NCI-H345 (cell line): ENCODE results near the gene SERGEF.

Experiments
- DNase-seq: peaks from one replicate; lab custom pipeline; 2025; lab: John Stamatoyannopoulos, UW

Gene SERGEF

GRCh38 chr11:17813391-17814059 is 199.3 kb downstream of the SERGEF start:
- DNase-seq = no peak

GRCh38 chr11:17812865-17813187 is 200.0 kb downstream of the SERGEF start:
- no peak for DNase-seq

GRCh38 chr11:17812091-17812864 is 200.6 kb downstream of the SERGEF start:
- peak; percentile 90 for DNase-seq

- no peak for DNase-seq
Measured at GRCh38 chr11:17811352-17811751, 201.5 kb downstream of the SERGEF start.

GRCh38 chr11:17810746-17811145 is 202.1 kb downstream of the SERGEF start:
- DNase-seq = no peak

- no peak for DNase-seq
Measured at GRCh38 chr11:17810041-17810440, 202.8 kb downstream of the SERGEF start.

GRCh38 chr11:17807034-17807433 is 205.8 kb downstream of the SERGEF start:
- DNase-seq = no peak

- DNase-seq = no peak
Measured at GRCh38 chr11:17805873-17806272, 207.0 kb downstream of the SERGEF start.

- no peak for DNase-seq
Measured at GRCh38 chr11:17805043-17805442, 207.8 kb downstream of the SERGEF start.

GRCh38 chr11:17803754-17804334 is 209.0 kb downstream of the SERGEF start:
- peak; percentile 12 for DNase-seq

- DNase-seq = no peak
Measured at GRCh38 chr11:17802491-17802890, 210.4 kb downstream of the SERGEF start.

- no peak for DNase-seq
Measured at GRCh38 chr11:17801166-17801565, 211.7 kb downstream of the SERGEF start.

- no peak for DNase-seq
Measured at GRCh38 chr11:17799147-17799546, 213.7 kb downstream of the SERGEF start.

GRCh38 chr11:17798716-17799115 is 214.1 kb downstream of the SERGEF start:
- DNase-seq = no peak

- DNase-seq = peak; percentile 38
Measured at GRCh38 chr11:17798253-17798652, 214.6 kb downstream of the SERGEF start.

GRCh38 chr11:17796154-17796553 is 216.7 kb downstream of the SERGEF start:
- DNase-seq = no peak

GRCh38 chr11:17794981-17795380 is 217.9 kb downstream of the SERGEF start:
- DNase-seq = no peak

GRCh38 chr11:17793642-17794170 is 219.1 kb downstream of the SERGEF start:
- no peak for DNase-seq

GRCh38 chr11:17792161-17792560 is 220.7 kb downstream of the SERGEF start:
- no peak for DNase-seq

GRCh38 chr11:17791144-17791543 is 221.7 kb downstream of the SERGEF start:
- DNase-seq = no peak

GRCh38 chr11:17790453-17790852 is 222.4 kb downstream of the SERGEF start:
- no peak for DNase-seq

GRCh38 chr11:17788084-17788483 is 224.8 kb downstream of the SERGEF start:
- no peak for DNase-seq
